K562 (cell line): ENCODE results near the gene MOB1A. TPM values are rescaled to one million over a fixed set of nuclear protein-coding genes. Genes with fewer than 3 reads are reported as not detected.
A peak's percentile ranks its signal among the peaks of the same experiment; 100 is the strongest.

Source experiments
- ARID3B ChIP-seq: fragments of 250-450 bp; sonication (Bioruptor Pico); IDR thresholded peaks from 2 replicates; pipeline ENCODE4 v1.4.0; 2020; ENCODE audit warnings: borderline replicate concordance
- BCOR ChIP-seq: fragments of 450-650 bp; IDR thresholded peaks from 2 replicates; pipeline ENCODE4 v1.6.1; 2016
- ETS2 ChIP-seq: IDR thresholded peaks from 2 replicates; pipeline ENCODE4 v1.6.1; 2016; ENCODE audit warnings: borderline replicate concordance, missing genetic modification characterization, mild to moderate bottlenecking, moderate library complexity, missing compliant biosample characterization; ENCODE audit not compliant: poor library complexity, severe bottlenecking
- ETV1 ChIP-seq: fragments of 450-650 bp; conservative IDR thresholded peaks from 2 replicates; pipeline ENCODE4 v1.6.1; 2016; ENCODE audit warnings: missing genetic modification characterization, control low read depth, low read depth, missing compliant biosample characterization
- HMG20B ChIP-seq: fragments of 250-450 bp; sonication (Bioruptor Pico); IDR thresholded peaks from 2 replicates; pipeline ENCODE4 v1.5.0; 2021; ENCODE audit warnings: mild to moderate bottlenecking
- IRF9 ChIP-seq: fragments of 450-650 bp; IDR thresholded peaks from 2 replicates; pipeline ENCODE4 v1.6.1; 2016; ENCODE audit warnings: missing biosample characterization, missing genetic modification characterization
- JUNB ChIP-seq: fragments of 450-650 bp; formaldehyde crosslinking; conservative IDR thresholded peaks from 2 replicates; pipeline ENCODE4 v1.4.0; 2020; ENCODE audit warnings: mild to moderate bottlenecking
- KLF16 ChIP-seq: IDR thresholded peaks from 2 replicates; pipeline ENCODE4 v1.6.1; 2016; ENCODE audit warnings: antibody characterized with exemption
- MTF1 ChIP-seq: fragments of 250-450 bp; sonication (Bioruptor Pico); IDR thresholded peaks from 2 replicates; pipeline ENCODE4 v1.9.0; 2021; ENCODE audit warnings: moderate library complexity, mild to moderate bottlenecking, inconsistent platforms, borderline replicate concordance
- NFIC ChIP-seq: fragments of 450-650 bp; IDR thresholded peaks from 2 replicates; pipeline ENCODE4 v1.6.1; 2017; ENCODE audit warnings: mild to moderate bottlenecking, inconsistent platforms
- NFIX ChIP-seq: fragments of 250-450 bp; sonication (Bioruptor Pico); IDR thresholded peaks from 2 replicates; pipeline ENCODE4 v1.4.0; 2020; ENCODE audit warnings: low read depth, mild to moderate bottlenecking, moderate library complexity
- POLR2A ChIP-seq: fragments of 450-650 bp; conservative IDR thresholded peaks from 2 replicates; pipeline ENCODE4 v1.6.1; 2016
- RERE ChIP-seq: sonication (generic); formaldehyde crosslinking; IDR thresholded peaks from 2 replicates; pipeline ENCODE4 v1.8.0; 2023; ENCODE audit warnings: missing genetic modification reagents, mild to moderate bottlenecking, borderline replicate concordance
- RFX7 ChIP-seq: fragments of 250-450 bp; sonication (Bioruptor Pico); IDR thresholded peaks from 2 replicates; pipeline ENCODE4 v1.5.1; 2021; ENCODE audit warnings: mild to moderate bottlenecking
- RNF2 ChIP-seq: sonication (generic); IDR thresholded peaks from 2 replicates; pipeline ENCODE4 v1.6.1; 2016
- SMARCA4 ChIP-seq: fragments of 450-650 bp; IDR thresholded peaks from 2 replicates; pipeline ENCODE4 v1.6.1; 2016
- TAF1 ChIP-seq: IDR thresholded peaks from 2 replicates; pipeline ENCODE4 v1.6.1; 2011; ENCODE audit warnings: mild to moderate bottlenecking, low read length, moderate library complexity; ENCODE audit not compliant: insufficient read depth, control insufficient read depth, severe bottlenecking; ENCODE audit errors: extremely low read depth
- TRIM28 ChIP-seq: fragments of 450-650 bp; IDR thresholded peaks from 2 replicates; pipeline ENCODE4 v1.6.1; 2017
- ZBTB43 ChIP-seq: sonication (generic); formaldehyde crosslinking; IDR thresholded peaks from 2 replicates; pipeline ENCODE4 v1.8.0; 2023; ENCODE audit warnings: mild to moderate bottlenecking, missing genetic modification reagents
- ZFP36 ChIP-seq: fragments of 150-350 bp; IDR thresholded peaks from 2 replicates; pipeline ENCODE4 v1.6.1; 2018; ENCODE audit warnings: low read length, low read depth; ENCODE audit not compliant: partially characterized antibody
- ZKSCAN3 ChIP-seq: fragments of 250-450 bp; sonication (Bioruptor Pico); IDR thresholded peaks from 2 replicates; pipeline ENCODE4 v1.4.0; 2020
- ZNF311 ChIP-seq: fragments of 250-450 bp; sonication (Bioruptor Pico); IDR thresholded peaks from 2 replicates; pipeline ENCODE4 v1.4.0; 2020; ENCODE audit warnings: mild to moderate bottlenecking, moderate library complexity
- polyA plus RNA-seq, 8 experiments: library from polyadenylated mRNA; depleted of rRNA in 4 of 8; stranded (reverse) in 5 of 8; unstranded in 3 of 8; fragments of >200 nt; fragmentation: Nextera tagmentation in 2 of 8; fragmentation: Illumina TruSeq in 1 of 8; extraction: Ambion mirVana in 2 of 8; extraction: Trizol in 1 of 8; gene quantifications; 2 replicates each; pipeline versions ENCODE4 v1.2.1 to v1.2.3, GENCODE V29; 2011 to 2014; ENCODE audit warnings: inconsistent platforms in 1 of 8, missing spikeins in 1 of 8
- total RNA-seq, 7 experiments: library from RNA; depleted of rRNA in 6 of 7; stranded (reverse); fragments of >200 nt in 6 of 7; fragmentation: Illumina TruSeq in 2 of 7; extraction: Trizol in 2 of 7; gene quantifications; 2 replicates each; pipeline versions ENCODE4 v1.2.1 to v1.2.3, GENCODE V29; 2011 to 2021; ENCODE audit warnings: low replicate concordance in 1 of 7

Gene MOB1A
- total and polyA plus RNA-seq, 9 of the 15 experiments (the other 6 are each of a cell fraction or from before 2014, with no cell fraction given) = 24.8 to 100 (median 60.2) TPM

- TF ChIP-seq RERE (CRISPR knock-in tag) (no peak), NFIX (CRISPR knock-in tag) (no peak), ETS2 (no peak), BCOR (0 out of 2 replicates have a peak, but pooled peaks have one; percentile 43), TRIM28 (no peak; the same call in 1 of the 2 replicates), ZFP36 (peak; percentile 70), ETV1 (peak; percentile 49; the same call in 1 of the 2 replicates), JUNB (no peak), RFX7 (CRISPR knock-in tag) (no peak), POLR2A (peak; percentile 68), MTF1 (CRISPR knock-in tag) (no peak), ZBTB43 (CRISPR knock-in tag) (no peak), ZKSCAN3 (no peak), ZNF311 (CRISPR knock-in tag) (no peak), IRF9 (0 out of 2 replicates have a peak, but pooled peaks have one; percentile 52), TAF1 (peak; percentile 64), KLF16 (peak; percentile 26; the same call in 1 of the 2 replicates), HMG20B (no peak), SMARCA4 (peak; percentile 87), ARID3B (CRISPR knock-in tag) (no peak), NFIC (peak; percentile 31), RNF2 (peak; percentile 74)
Observed at GRCh38 chr2:74186038-74186437, 7.4 kb upstream of the MOB1A start (continued).
